A673 (cell line): ENCODE measurements around the gene ZFP69B.

ENCODE experiments used
- CTCF ChIP-seq: fragments of 300-800, 200-600 bp; sonication (generic); conservative IDR thresholded peaks from 2 replicates; pipeline ENCODE4 v1.5.1; 2017; ENCODE audit warnings: low read depth, mild to moderate bottlenecking, antibody characterized with exemption, low read length, moderate library complexity, mixed read lengths
- EZH2 ChIP-seq: fragments of 200-600 bp; sonication (generic); IDR thresholded peaks from 2 replicates; pipeline ENCODE4 v1.6.1; 2017; ENCODE audit warnings: borderline replicate concordance, low read depth, mild to moderate bottlenecking, mixed read lengths, antibody characterized with exemption, low read length; ENCODE audit not compliant: poor library complexity, severe bottlenecking

GRCh38 chr1:40404670-40405462, 45.4 kb upstream of the ZFP69B start:
- TF ChIP-seq CTCF = peak; percentile 86
- no peak for TF ChIP-seq EZH2
